ENCODE results near the gene COL4A3.

COL4A3 gene

GRCh38 chr2:227163998-227164762 lies at the start of gene COL4A3, which contains the start of gene COL4A4:
COL4A3 (plus strand) TSS chr2:227164624; CDS start chr2:227164727, 103 bp downstream.
COL4A4 (minus strand) TSS chr2:227164205; CDS start chr2:227147483, 16,722 bp downstream.
- DNase-seq, result no peak

GRCh38 chr2:227115761-227116160 lies 48.7 kb upstream of the COL4A3 start:
- no peak for DNase-seq

- DNase-seq, result no peak
These were observed 47.4 kb upstream of the COL4A3 start for GRCh38 chr2:227117027-227117426.

DNA sequence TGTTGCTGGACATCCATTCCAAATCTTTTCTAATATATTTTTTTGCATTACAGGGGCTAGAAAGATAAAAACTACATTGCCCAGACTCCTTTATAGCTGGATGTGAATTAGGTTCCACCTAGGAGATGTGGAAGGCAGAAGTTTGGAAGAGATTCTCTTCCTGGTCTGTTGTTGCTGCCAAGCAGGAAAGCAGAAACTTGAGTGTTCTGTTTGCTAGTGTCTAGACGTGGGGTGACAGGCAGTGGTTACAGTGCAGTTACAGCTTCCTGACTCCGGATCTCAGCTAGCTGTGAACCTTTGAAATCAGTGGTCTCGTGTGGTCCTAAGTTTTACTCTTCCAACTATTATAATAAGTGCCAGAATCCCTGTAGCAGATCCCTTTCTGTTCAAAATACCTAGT lies 46.6 kb upstream of the COL4A3 start:
- no peak for DNase-seq

- DNase-seq, result no peak
These were observed 46.1 kb upstream of the COL4A3 start for GRCh38 chr2:227118353-227118752.

DNA sequence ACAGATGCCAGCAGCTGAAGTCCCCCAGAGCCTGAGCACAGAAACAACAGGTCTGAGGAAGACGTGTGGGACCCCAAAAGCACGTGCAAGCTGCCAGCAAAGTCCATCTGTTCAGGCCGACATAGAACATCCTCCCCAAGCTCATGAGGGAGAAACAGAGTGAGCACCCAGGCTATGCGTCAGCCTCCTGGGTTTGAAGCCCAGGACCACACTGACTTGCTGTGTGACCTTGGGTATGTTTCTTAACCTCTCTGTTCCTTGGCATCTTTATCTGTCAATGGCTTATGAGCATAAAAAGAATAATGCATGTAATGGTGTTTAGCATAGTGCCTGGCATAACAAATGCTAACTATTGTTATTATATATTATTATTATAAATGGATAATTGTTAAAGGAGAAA lies 40.7 kb upstream of the COL4A3 start:
- no peak for DNase-seq

DNA sequence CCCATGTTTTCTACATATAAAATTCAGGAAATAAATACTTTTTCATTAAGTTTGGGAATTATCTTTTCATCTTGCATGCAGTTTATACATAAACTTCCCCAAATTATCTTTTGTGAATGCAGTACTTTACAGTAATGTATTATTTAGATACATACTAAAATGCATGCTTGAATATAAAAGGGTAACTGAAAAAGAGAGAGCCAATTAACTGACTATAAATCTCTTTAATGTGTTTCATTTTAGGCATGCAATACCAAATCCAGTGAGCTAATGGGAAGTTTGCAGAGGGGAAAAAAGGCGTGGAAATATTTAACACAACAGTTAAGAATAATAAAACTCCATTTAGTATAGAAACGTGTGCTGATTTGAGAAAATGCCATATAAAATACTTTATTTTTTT lies 39.6 kb upstream of the COL4A3 start:
- DNase-seq, result no peak

GRCh38 chr2:227125506-227125905 lies 38.9 kb upstream of the COL4A3 start:
- DNase-seq, result no peak

DNA sequence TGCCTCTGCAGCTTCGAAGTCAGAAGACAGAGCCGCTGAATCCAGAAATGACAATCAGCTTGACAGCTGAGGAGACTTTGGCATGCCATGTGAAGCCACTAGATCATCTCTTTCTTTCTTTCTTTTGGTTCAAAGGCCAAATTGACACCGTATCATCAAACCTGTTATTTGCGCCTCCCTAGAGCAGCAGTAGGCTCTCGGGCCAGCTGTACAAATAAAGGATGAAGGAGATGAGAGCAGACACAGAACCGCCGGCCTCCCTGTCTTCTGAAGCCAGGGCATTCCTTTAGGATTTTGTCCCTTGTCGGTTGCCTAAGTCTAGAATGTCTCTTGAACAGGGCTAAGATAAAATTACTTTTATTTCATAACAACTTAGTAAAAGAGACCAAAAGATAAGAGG lies 37.2 kb upstream of the COL4A3 start:
- DNase-seq, result no peak

DNA sequence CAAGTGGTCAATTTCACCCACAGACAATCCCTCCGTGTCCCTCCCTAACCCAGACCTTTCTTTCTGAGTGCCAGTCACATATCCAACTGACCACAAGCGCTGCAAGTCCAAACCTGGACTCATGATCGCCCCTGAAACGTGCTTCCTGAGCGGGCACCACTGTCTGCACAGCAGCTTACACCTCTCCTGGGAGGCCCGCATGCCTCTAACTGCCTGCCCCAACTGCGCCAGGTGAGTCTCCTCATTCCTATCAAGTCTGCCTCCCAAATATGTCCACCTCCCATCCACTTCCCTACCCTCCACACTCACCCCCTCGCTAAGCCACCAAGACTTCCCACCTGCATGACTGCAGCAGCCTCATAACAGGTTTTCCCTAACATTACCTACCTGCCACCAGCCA lies 33.8 kb upstream of the COL4A3 start:
- DNase-seq, result no peak

- no peak for DNase-seq
These were observed 31.4 kb upstream of the COL4A3 start for GRCh38 chr2:227132986-227133385.

DNA sequence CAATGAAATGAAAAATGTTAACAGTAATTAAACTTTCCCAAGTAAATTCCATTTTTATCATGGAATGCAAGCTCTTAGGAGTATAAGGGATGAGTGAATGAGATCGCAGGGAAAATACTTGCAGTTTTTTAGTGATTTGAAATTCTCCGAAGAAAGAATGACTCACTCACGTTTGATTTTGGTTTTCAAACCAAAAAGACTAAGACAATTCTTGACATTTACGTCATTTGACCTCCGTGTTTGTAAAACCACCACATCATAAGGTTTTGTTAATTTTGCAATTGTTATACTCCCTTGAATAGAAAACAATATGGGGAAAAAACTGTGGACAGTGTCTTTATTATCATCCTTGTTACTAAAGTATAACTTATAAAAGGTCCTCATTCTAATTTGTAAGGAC lies 29.8 kb upstream of the COL4A3 start:
- DNase-seq, result no peak

GRCh38 chr2:227141301-227141700 lies 23.1 kb upstream of the COL4A3 start:
- no peak for DNase-seq

- DNase-seq, result no peak
These were observed 20.5 kb upstream of the COL4A3 start for GRCh38 chr2:227143895-227144294.

DNA sequence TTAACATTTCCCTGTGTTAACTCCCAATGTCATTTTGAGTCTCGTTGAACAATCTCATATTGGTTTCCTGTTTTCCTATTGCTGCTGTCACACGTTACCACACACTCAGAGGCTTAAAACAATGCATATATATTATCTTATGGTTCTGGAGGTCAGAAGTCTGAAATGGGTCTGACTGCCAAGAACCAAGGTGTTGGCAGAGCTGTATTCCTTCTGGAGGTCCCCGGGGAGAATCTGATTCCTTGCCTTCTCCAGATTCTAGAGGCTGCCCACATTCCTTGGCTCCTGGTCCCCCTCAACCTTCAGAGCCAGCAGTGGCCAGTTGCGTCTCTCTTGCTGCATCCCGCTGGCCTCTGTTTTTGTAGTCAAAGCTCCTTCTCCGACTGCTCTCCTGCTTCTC lies 18.0 kb upstream of the COL4A3 start:
- no peak for DNase-seq

DNA sequence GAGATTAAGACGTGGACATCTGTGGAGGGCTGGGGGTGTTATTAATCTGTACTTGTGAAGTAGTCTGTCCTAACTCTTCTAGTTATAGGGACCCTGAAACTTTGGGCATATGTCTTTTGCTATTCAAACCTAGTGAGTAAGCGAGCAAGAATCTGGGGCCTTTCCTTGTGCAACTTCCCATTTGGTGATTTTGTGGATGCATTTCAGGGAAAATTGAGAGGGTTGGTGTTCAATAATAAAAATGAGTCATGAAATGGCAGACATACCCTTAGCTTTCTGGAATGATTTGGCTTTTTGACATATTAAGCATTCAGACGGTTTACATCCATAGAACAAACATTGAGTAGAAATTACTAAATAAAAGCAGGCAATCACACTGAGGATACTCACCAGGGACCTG lies 17.4 kb upstream of the COL4A3 start:
- no peak for DNase-seq

GRCh38 chr2:227148106-227148505 lies 16.3 kb upstream of the COL4A3 start:
- no peak for DNase-seq

DNA sequence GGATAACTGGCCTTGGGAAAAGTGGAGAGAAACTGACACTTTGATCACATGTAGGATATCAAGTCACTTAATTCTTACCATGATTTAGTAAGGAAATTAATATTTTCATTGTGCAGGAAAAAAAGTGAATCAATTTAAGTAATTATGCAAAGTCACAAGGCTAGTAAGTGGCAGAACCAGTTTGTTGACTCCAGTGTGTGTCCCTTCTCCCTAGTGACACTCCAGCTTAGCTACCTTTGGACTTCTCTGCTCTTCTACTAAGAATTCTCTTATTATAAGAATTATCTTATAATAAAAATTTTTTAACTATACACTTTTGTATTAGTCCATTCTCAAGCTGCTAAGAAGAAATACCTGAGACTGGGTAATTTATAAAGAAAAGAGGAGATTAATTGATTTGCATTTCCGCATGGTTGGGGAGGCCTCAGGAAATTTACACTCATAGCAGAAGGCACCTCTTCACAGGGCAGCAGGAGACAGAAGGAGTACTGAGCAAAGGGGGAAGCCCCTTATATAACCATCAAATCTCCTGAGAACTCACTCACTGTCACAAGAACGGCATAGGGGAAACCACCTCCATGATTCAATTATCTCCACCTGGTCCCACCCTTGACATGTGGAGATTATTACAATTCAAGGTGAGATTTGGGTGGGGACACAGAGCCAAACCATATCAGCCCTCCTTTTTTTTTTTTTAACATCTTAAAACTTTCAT lies 14.0 kb upstream of the COL4A3 start:
- no peak for DNase-seq

DNA sequence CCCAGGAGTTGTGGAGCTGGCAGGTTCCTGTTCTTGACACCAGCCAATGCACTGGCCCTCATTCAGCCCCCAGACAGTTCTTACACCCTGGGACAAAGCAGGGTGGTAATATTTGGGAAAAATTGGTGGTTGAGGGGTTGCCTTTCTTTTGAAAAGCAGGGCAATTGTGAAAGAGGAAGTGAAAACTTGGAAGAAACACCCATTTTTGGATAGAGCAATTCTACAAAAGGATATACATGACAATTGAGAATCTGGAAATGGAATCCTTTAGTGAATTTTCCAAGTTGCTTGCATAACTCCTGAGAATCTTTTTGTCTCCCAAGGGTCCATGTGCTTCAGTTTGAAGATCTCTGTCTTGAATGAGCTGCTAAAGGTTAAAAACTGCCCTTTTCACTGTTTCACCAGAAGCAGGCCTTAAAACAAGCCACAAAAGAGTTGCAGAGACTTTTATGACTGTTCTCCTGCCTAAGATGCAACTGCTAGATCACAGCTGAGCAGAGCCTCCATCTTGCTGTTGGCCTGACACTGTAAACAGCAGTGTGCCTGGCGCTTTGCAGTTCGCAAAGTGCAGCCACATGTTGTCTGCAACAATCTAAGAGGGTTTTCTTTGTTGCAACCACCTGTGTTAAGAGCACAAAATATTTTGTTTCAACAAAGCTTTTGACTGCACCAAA lies 12.2 kb upstream of the COL4A3 start:
- DNase-seq, result no peak

GRCh38 chr2:227153307-227153706 lies 11.1 kb upstream of the COL4A3 start:
- DNase-seq, result no peak

- DNase-seq, result no peak
These were observed 10.5 kb upstream of the COL4A3 start for GRCh38 chr2:227153758-227154486.

DNA sequence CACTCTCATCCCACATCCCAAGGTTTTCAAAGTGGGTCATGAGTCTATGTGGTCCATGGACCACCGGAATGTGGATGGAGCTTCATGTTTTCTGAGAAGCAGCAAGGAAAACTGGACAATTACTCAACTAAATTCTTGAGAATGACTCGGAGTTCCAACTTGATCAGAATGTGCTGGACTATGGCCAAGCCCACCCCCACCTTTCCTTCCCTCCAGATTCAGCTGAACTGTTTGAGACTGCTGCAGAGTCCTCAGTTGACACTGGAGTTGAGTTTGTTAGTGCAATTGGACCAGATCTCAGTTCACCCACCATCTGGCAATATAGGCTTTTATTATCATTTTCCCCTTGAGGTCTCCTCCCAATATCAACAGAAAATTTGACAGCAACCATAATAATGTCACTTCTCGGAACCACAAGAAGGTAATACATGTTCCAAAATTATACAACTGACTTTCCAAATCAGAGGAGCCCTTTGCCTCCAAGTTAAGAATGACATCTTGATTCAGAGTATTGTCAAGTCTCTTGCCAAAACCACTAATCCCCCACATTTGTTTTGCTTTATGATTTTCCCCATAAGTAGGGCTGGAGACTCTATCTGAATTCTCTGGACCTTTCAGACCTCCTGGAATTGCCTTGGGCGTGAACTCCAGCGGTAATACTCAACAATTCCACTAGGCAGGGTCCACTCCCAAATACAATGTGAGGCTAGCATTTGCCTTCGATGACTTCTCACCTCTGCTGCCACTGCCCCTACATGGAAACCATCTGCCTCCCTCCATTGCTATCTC lies 9.2 kb upstream of the COL4A3 start:
- no peak for DNase-seq
